ENCODE measurements around the gene PML. TPM values are rescaled to one million over a fixed set of nuclear protein-coding genes. Genes with fewer than 3 reads are reported as not detected.
A peak's percentile ranks its signal among the peaks of the same experiment; 100 is the strongest.
"Not testable (repeated sequence)": the region's sequence is repeated elsewhere in the genome, so short reads cannot be mapped to it uniquely, and the experiment has no call there.

Gene PML
- total RNA-seq, 2 donors from 2014 or later: 26.5 to 28.9 TPM

DNA sequence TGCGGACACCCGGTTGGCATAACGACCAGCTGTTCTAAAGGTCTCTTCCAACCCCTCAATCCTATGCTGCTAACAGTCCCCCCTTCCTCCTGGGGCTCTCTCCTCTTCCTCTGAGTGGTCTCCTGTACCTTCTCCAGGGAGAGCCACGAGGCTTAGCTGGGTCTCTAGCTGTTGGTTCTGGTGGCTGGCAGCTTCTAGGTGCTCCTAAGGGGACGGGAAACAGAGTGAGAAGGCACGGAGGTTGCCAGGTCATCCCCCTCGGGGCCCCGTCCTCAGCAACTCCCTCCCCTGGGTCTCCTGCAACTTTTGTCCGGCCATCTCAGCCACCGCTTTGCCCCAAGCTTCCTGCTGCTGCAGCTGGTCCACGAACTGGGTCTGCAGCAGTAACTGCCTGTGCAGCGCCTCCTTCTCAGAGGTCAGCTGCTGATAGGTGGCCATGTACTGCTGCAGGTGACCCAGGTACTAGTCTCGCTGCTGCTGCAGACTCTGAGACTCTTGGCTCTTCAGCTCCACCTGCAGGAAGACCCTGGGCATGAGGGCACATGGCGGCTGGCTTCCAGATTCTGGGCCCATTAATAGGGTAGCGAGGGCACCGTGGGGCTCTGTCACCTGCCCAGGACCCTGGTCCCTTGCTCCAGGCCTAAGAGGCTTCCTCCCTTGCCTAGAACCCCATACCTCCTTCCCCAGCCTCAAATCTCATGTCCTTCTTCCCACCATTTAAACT lies 78.3 kb downstream of the PML start:
- H3K27ac Mint-ChIP-seq, DNase-seq: not testable (repeated sequence)
- 79 to 100% methylated on average over 1 to 9 of the region's 16 CpGs for WGBS, 2 experiments (ENCODE audit: insufficient coverage in 1 of 2, insufficient read length in 1 of 2)

DNA sequence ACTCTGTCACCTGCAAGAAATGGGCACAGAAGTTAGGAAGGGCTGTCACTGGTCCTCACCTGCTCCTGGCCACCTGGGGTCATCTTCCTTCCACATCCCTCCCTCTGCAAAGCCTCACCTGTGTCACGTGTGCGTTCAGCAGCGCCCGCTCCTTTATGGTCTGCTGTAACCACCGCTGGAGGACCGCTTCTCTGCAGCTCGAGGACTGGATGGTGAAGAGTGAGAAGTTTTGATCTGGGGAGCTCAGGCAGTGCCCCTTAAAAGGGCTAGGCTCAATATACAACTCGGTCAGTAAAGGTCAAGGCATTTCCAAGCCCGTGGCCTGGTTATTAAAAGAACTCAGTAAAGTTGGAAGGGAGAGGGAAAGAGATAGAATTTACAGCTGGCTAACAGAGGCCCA lies 81.3 kb downstream of the PML start:
- 88 to 93% methylated on average over 3 to 8 of the region's 9 CpGs for WGBS, 2 experiments (ENCODE audit: insufficient coverage in 1 of 2, insufficient read length in 1 of 2)
- not testable (repeated sequence) for H3K9me3 Mint-ChIP-seq; H3K27me3 ChIP-seq (ENCODE audit: control insufficient read depth, insufficient read depth, low read length, poor library complexity, severe bottlenecking); H3K4me3 Mint-ChIP-seq; H3K36me3 Mint-ChIP-seq (ENCODE audit: low read depth); H3K27me3 Mint-ChIP-seq (ENCODE audit: insufficient read depth); H3K36me3 ChIP-seq (ENCODE audit: control insufficient read depth, insufficient read depth, low read length); H3K27ac Mint-ChIP-seq; H3K4me1 ChIP-seq (ENCODE audit: control insufficient read depth, insufficient read depth, low read length); H3K4me3 ChIP-seq (ENCODE audit: low read length); H3K4me1 Mint-ChIP-seq; H3K9ac ChIP-seq (ENCODE audit: extremely low read depth, low read length, poor library complexity, severe bottlenecking); H3K27ac ChIP-seq (ENCODE audit: low read depth, low read length); H3K9me3 ChIP-seq (ENCODE audit: control insufficient read depth, low read length)
- peak; percentile 24 for DNase-seq

More for the DNA sequence above, 78.3 kb downstream of the PML start:
- TF ChIP-seq, protein P1, sequence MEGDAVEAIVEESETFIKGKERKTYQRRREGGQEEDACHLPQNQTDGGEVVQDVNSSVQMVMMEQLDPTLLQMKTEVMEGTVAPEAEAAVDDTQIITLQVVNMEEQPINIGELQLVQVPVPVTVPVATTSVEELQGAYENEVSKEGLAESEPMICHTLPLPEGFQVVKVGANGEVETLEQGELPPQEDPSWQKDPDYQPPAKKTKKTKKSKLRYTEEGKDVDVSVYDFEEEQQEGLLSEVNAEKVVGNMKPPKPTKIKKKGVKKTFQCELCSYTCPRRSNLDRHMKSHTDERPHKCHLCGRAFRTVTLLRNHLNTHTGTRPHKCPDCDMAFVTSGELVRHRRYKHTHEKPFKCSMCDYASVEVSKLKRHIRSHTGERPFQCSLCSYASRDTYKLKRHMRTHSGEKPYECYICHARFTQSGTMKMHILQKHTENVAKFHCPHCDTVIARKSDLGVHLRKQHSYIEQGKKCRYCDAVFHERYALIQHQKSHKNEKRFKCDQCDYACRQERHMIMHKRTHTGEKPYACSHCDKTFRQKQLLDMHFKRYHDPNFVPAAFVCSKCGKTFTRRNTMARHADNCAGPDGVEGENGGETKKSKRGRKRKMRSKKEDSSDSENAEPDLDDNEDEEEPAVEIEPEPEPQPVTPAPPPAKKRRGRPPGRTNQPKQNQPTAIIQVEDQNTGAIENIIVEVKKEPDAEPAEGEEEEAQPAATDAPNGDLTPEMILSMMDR (conservative IDR thresholded peaks at IDR 0.05): peak; percentile 68
- not testable (repeated sequence) for H3K9me3 Mint-ChIP-seq; H3K27me3 Mint-ChIP-seq (ENCODE audit: insufficient read depth); H3K4me1 ChIP-seq (ENCODE audit: control insufficient read depth, insufficient read depth, low read length); H3K9me3 ChIP-seq (ENCODE audit: control insufficient read depth, low read length); H3K4me3 Mint-ChIP-seq; H3K36me3 Mint-ChIP-seq (ENCODE audit: low read depth); H3K4me1 Mint-ChIP-seq; H3K36me3 ChIP-seq (ENCODE audit: control insufficient read depth, insufficient read depth, low read length); H3K9ac ChIP-seq (ENCODE audit: extremely low read depth, low read length, poor library complexity, severe bottlenecking); H3K4me3 ChIP-seq (ENCODE audit: low read length); H3K27me3 ChIP-seq (ENCODE audit: control insufficient read depth, insufficient read depth, low read length, poor library complexity, severe bottlenecking); H3K27ac ChIP-seq (ENCODE audit: low read depth, low read length)

DNA sequence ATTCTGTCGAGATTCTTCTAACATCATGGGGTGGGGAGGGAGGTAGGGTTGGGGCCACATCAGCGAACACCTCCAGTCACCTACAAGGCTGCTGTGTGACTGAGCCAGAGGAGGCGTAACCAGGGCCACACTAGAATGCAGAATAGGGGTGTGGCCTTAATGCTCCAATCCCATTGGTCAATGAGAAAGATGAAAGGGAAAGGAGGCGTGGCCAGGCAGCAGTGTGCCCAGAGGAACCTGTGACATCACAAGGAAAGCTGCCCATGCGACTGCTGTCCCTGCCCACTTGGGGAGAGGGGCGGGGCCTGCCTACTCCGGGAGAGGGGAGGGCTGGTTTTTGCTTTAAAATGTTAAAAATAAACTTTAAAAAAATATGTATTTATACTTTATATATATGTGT lies 87.9 kb downstream of the PML start, which contains the start of gene GOLGA6A:
GOLGA6A (minus strand) TSS at position 101 of the 400 bp plus-strand sequence; CDS start at position 60, 41 bp downstream.
- not testable (repeated sequence) for H3K27ac Mint-ChIP-seq; DNase-seq; H3K9ac ChIP-seq (ENCODE audit: extremely low read depth, low read length, poor library complexity, severe bottlenecking); H3K9me3 Mint-ChIP-seq; H3K36me3 Mint-ChIP-seq (ENCODE audit: low read depth); H3K27me3 Mint-ChIP-seq (ENCODE audit: insufficient read depth); H3K36me3 ChIP-seq (ENCODE audit: control insufficient read depth, insufficient read depth, low read length); H3K9me3 ChIP-seq (ENCODE audit: control insufficient read depth, low read length); H3K4me3 Mint-ChIP-seq; H3K27ac ChIP-seq (ENCODE audit: low read depth, low read length); H3K4me1 Mint-ChIP-seq; H3K4me1 ChIP-seq (ENCODE audit: control insufficient read depth, insufficient read depth, low read length); H3K27me3 ChIP-seq (ENCODE audit: control insufficient read depth, insufficient read depth, low read length, poor library complexity, severe bottlenecking); H3K4me3 ChIP-seq (ENCODE audit: low read length)
- no CpG with 5 or more reads among the region's 7 CpGs for WGBS, 2 experiments (ENCODE audit: insufficient coverage in 1 of 2, insufficient read length in 1 of 2)

DNA sequence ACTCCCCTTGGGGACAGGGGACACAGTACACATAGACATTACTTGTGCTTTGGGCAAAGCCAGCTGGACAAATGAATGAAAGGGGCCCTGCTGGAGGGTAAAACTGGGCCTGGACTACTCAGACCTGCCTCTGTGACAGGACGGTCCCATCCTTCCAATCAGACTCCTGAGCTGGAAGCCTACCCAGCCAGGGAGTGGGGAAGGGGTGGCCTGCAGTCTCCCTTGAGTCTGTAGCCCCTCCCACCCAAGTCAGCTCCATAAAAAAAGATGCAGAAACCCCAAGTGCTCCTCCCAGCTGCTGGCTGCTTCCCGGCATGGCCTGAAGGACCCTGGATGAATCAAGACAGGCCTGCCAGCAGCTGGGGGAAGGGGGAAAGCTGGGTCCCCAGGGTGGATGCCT lies 100.1 kb downstream of the PML start:
- H3K27me3 ChIP-seq (ENCODE audit: control insufficient read depth, insufficient read depth, low read length, poor library complexity, severe bottlenecking); H3K27me3 Mint-ChIP-seq (ENCODE audit: insufficient read depth); H3K27ac Mint-ChIP-seq; H3K9ac ChIP-seq (ENCODE audit: extremely low read depth, low read length, poor library complexity, severe bottlenecking); DNase-seq; H3K27ac ChIP-seq (ENCODE audit: low read depth, low read length); H3K9me3 Mint-ChIP-seq; H3K4me3 ChIP-seq (ENCODE audit: low read length); H3K36me3 ChIP-seq (ENCODE audit: control insufficient read depth, insufficient read depth, low read length); H3K4me3 Mint-ChIP-seq; H3K9me3 ChIP-seq (ENCODE audit: control insufficient read depth, low read length); H3K36me3 Mint-ChIP-seq (ENCODE audit: low read depth); H3K4me1 Mint-ChIP-seq; H3K4me1 ChIP-seq (ENCODE audit: control insufficient read depth, insufficient read depth, low read length): not testable (repeated sequence)
- WGBS, 2 experiments (ENCODE audit: insufficient coverage in 1 of 2, insufficient read length in 1 of 2): no CpG with 5 or more reads among the region's 2 CpGs

DNA sequence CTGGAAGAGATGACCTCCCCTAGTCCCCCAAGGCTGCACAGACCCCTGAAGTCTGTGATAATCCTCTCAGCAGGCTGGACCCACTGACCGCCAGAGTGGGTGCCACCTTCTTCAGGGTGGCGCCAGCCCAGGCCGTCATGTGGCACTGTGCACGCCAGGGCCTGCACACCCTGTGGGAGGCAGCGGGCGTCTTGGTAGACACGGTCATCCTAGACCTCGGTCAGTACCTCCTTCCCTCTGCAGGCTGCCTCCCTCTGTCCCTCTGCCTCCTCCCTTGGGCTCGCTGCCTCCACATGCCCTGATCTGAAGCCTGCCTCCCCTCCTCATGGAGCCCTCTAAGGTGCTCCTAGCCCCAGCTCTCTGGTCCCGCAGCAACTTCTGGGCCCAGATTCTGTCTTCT lies 101.1 kb downstream of the PML start:
- not testable (repeated sequence) for H3K27ac ChIP-seq (ENCODE audit: low read depth, low read length); H3K9ac ChIP-seq (ENCODE audit: extremely low read depth, low read length, poor library complexity, severe bottlenecking); H3K36me3 ChIP-seq (ENCODE audit: control insufficient read depth, insufficient read depth, low read length); H3K27me3 ChIP-seq (ENCODE audit: control insufficient read depth, insufficient read depth, low read length, poor library complexity, severe bottlenecking); H3K9me3 Mint-ChIP-seq; H3K27me3 Mint-ChIP-seq (ENCODE audit: insufficient read depth); DNase-seq; H3K4me1 Mint-ChIP-seq; H3K9me3 ChIP-seq (ENCODE audit: control insufficient read depth, low read length); H3K36me3 Mint-ChIP-seq (ENCODE audit: low read depth); H3K4me3 ChIP-seq (ENCODE audit: low read length); H3K4me1 ChIP-seq (ENCODE audit: control insufficient read depth, insufficient read depth, low read length); H3K4me3 Mint-ChIP-seq; H3K27ac Mint-ChIP-seq
- 83% methylated on average over 6 of the region's 10 CpGs; no CpG with 5 or more reads in 1 of the 2 experiments for WGBS, 2 experiments (ENCODE audit: insufficient coverage in 1 of 2, insufficient read length in 1 of 2)

DNA sequence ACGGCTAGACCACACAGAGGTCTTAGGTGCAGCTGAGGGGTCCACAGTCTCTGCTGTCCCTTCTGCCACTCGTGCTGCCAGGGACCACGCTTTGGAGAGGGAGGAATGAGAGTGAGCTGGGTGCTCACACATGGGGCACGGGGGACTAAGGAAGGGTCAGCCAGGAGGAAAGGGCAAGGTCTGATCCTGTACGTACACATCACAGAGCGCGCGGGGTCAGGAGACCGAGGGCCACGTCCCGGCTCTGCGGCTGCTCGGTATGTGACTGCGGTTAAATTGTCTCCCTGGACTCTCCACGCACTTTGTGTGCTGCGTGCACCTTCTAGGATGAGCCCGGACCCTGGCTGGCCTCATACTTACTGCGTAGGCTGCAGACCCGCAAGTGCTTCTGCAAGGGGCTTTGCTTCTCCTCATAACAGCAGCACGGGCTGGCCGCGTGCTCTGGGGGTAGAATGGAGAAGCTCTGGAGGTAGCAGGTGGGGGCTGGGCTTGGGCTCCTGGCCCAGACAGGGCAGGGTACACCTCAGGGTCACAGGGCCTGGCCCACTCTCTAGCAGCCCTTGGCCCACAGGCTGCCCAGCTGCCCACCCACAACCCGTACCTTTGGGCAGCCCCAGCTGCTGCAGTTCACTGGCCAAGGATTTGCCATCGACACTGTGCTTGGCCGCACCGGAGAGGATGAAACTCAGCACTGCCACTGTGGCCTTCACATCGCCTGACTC lies 102.4 kb downstream of the PML start:
- not testable (repeated sequence) for H3K4me3 ChIP-seq (ENCODE audit: low read length); H3K9me3 Mint-ChIP-seq; H3K9ac ChIP-seq (ENCODE audit: extremely low read depth, low read length, poor library complexity, severe bottlenecking); H3K36me3 Mint-ChIP-seq (ENCODE audit: low read depth); H3K27ac Mint-ChIP-seq; H3K4me1 ChIP-seq (ENCODE audit: control insufficient read depth, insufficient read depth, low read length); H3K27ac ChIP-seq (ENCODE audit: low read depth, low read length); H3K27me3 ChIP-seq (ENCODE audit: control insufficient read depth, insufficient read depth, low read length, poor library complexity, severe bottlenecking); H3K9me3 ChIP-seq (ENCODE audit: control insufficient read depth, low read length); H3K4me3 Mint-ChIP-seq; H3K36me3 ChIP-seq (ENCODE audit: control insufficient read depth, insufficient read depth, low read length); H3K27me3 Mint-ChIP-seq (ENCODE audit: insufficient read depth); DNase-seq; H3K4me1 Mint-ChIP-seq
- no CpG with 5 or more reads among the region's 27 CpGs for WGBS, 2 experiments (ENCODE audit: insufficient coverage in 1 of 2, insufficient read length in 1 of 2)
